Measurements from ENCODE around the gene HSPA5.
"Not testable (repeated sequence)": the region's sequence is repeated elsewhere in the genome, so short reads cannot be mapped to it uniquely, and the experiment has no call there.

The HSPA5 gene

DNA sequence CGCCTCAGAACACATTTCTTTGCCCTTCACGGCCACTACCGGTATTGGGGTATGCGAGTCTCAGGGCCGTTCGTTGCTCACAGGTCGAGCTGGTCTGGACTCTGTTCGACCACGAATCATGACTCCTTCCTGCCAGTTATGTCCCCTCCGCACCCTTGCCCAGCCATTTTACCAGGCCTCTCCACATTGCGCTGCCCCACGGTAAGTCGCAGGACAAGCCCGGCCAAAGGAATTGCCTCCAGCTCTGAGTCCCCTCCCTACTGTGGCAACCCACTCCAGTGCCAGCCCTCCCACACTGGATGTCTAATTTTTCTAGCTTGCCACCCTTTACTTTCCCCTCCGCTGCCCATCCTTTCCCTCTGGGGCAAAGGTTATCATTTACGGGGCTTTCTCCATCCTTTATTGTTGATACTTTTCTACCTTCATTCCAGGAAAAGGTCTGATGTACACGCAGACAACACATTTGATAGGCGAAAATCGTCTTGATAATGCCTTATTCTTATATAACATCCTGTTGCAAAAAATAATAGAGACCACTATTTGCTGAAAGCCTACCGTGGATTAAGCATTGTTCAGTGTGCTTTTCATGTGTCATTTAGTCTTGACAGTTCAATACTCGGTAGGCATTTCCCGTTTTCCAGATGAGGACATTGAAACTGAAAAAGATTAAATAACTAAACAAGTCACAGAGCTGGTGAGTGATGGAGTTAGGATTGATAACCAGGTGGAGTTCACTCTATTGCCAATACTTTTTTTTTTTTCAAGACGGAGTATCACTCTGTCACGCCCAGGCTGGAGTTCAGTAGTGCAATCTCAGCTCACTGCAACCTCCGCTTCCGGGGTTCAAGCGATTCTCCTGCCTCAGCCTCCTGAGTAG, 958 bp upstream of the HSPA5 start:
- peak; percentile 38 for DNase-seq

DNA sequence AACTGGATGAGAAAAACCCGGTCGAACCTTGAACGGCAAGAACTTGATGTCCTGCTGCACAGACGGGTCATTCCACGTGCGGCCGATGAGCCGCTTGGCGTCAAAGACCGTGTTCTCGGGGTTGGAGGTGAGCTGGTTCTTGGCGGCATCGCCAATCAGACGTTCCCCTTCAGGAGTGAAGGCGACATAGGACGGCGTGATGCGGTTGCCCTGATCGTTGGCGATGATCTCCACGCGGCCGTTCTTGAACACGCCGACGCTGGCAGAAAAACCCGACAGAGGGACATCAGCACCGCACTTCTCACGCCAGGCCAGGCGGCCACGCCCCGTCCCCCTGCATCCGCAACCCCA, 519 bp downstream of the HSPA5 start:
- peak; percentile 12 for DNase-seq

DNA sequence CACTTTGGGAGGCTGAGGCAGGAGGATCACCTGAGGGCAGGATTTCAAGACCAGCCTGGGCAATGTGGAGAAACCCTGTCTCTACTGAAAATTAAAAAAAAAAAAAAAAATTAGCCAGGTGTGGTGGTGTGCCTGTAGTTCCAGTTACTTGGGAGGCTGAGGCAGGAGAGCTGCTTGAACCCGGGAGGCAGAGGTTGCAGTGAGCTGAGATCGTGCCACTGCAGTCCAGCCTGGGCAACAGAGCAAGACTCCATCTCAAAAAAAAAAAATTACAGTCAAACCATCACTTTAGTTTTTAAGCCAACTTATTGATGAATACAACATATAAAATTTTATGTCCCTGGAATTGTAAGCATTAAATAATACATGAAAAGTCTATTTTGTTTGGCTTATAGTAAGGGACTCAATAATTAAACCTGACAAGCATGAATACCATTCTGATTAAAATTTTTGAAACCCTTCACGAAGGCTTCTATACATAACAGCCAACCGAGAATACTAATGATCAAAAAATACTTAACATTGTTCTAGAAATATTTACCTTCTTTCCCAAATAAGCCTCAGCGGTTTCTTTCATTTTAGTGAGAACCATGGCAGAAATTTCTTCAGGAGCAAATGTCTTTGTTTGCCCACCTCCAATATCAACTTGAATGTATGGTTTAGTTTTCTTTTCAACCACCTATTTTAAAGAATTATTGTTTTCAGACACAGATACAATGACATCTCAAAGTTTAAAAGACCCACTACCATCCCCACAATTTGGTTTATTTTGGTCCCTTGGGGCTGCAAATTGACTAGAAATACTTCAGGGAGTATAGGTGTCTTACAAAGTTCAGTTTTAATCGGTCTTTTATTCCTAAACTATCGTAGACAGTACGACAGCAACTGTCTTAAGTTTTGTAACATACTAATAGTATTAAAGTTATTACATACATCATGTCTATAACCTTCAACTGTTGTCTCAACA, 1.2 kb downstream of the HSPA5 start:
- DNase-seq = no peak

DNA sequence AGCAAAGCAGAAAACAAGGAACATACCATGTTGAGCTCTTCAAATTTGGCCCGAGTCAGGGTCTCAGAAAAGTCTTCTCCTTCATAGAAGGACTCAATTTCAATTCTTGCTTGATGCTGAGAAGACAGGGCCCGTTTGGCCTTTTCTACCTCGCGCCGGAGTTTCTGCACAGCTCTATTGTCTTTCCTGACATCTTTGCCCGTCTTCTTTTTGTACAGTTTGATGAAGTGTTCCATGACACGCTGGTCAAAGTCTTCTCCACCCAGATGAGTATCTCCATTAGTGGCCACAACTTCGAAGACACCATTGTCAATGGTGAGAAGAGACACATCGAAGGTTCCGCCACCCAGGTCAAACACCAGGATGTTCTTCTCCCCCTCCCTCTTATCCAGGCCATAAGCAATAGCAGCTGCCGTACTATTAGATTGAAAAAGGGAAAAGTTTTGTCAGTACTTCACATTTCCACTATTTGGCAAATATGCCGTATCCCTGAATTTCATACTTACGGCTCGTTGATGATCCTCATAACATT, 2.2 kb downstream of the HSPA5 start:
- DNase-seq = no peak

DNA sequence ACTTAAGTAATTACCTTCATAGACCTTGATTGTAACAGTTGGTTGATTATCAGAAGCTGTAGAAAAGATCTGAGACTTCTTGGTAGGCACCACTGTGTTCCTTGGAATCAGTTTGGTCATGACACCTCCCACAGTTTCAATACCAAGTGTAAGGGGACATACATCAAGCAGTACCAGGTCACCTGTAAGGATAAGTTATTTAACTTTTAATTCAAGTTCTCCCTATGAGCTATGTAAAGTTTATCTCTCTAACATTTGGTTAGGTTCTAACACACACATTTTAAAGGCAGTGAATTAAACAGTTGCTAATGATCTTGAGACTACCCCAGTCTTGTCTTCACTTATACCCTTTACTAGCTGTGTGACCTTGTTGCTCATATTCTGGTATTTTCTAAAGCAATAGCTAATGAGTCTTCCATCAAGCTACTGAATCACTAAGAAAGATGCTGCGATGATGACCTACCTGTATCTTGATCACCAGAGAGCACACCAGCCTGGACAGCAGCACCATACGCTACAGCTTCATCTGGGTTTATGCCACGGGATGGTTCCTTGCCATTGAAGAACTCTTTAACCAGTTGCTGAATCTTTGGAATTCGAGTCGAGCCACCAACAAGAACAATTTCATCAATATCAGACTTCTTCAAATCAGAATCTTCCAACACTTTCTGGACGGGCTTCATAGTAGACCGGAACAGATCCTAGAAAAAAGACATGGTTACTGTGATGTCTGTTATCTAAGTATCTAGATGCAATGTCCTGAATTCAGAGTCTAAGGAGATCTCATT, 2.8 kb downstream of the HSPA5 start:
- no peak for DNase-seq

DNA sequence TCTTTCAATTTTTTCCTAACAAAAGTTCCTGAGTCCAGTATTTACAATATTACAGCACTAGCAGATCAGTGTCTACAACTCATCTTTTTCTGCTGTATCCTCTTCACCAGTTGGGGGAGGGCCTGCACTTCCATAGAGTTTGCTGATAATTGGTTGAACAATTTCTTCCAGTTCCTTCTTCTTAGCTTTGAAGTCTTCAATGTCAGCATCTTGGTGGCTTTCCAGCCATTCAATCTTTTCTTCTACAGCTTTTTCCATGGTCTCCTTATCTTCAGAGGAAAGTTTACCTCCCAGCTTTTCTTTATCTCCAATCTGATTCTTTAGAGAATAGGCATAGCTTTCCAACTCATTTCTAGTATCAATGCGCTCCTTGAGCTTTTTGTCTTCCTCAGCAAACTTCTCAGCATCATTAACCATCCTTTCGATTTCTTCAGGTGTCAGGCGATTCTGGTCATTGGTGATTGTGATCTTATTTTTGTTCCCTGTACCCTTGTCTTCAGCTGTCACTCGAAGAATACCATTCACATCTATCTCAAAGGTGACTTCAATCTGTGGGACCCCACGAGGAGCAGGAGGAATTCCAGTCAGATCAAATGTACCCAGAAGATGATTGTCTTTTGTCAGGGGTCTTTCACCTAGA, 4.5 kb downstream of the HSPA5 start:
- not testable (repeated sequence) for DNase-seq

DNA sequence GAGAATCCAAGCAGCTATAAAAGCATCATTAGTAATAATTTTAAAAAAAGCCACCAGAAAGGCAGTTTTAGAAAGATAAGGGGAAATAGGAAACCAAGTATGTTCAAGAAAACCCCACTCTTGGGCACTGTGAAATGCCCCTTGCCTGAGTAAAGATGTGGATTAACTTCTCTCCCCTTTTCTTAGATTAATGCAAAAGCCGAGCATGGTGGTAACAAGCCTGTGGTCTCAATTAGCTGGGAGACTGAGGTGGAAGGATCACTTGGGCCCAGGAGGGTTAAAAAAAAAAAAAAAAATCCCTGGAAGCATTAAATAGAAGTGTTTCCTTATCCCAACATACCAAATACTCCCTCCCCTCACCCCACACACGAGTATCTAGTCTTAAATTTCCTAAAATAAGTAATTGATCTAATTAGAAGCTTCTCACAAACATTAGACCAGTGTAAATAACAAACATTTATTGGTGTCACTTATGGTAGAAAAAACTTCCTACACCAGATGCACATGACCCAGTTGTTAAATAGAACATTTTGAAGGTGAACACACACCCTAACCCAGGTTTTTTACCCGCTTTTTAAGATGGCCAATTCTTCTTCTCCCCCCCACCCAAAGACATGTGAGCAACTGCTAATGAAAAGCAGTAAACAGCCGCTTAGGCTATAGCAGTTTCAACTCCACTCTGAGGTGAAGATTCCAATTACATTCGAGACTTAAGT, 5.2 kb downstream of the HSPA5 start:
- DNase-seq = no peak

DNA sequence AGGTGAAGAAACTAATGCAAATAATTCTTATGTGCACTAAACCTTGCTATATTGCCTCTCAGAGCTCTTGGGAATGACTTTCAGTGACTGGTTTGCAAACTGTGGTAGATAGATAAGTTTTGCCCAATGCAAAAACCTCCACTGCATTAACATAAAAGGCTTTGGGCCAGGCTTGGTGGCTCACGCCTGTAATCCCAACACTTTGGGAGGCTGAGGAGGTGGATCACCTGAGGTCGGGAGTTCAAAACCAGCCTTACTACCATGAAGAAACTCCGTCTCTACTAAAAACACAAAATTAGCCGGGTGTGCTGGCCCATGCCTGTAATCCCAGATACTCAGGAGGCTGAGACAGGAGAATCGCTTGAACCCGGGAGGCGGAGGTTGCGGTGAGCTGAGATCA, 7.0 kb downstream of the HSPA5 start:
- DNase-seq = not testable (repeated sequence)

DNA sequence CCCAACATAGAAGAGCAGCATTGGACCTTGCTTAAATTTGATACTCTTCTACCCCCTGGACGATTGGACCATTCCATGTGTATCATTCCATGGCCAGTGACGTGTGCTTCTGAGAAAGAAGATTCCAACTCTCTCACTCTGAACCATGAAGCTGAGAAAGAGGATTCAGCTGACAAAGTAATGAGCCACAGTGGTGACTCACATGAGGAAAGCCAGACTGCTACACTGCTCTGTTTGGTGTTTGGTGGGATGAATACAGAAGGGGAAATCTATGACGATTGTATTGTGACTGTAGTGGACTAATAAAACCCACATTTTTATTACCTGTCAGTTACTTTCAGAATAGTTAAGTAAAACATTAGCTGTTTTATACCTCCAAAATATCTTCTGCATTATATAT, 7.5 kb downstream of the HSPA5 start:
- no peak for DNase-seq

DNA sequence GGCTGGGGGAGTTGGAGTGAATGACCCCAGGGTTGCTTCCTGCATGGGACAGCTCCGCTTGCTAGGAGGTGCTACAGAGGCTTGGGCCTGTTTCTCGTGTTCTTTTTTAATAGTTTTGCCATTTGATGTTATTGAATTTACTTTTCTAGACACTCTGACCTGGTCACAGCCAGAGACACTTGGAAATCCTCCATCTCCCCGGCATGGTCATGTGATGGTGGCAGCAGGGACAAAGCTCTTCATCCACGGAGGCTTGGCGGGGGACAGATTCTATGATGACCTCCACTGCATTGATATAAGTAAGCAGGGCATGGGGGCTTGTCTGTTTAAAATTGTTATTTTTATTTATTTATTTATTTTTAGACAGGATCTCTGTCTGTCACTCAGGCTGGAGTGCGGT, 13.4 kb downstream of the HSPA5 start:
- DNase-seq = no peak

DNA sequence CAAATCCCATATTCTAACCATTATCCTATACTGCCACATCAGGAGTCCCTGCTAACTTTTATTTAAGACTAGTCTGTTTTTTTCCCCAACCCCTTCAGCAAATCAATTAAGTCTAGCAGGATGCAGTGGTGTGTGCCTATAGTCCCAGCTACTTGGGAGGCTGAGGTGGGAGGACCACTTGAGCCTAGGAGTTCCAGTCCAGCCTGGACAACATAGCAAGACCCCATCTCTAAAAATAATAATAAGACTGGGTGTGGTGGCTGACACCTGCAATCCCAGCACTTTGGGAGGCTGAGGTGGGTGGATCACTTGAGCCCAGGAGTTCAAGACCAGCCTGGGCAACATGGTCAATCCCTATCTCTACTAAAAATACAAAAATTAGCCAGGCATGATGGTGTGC, 16.3 kb downstream of the HSPA5 start:
- DNase-seq = not testable (repeated sequence)

DNA sequence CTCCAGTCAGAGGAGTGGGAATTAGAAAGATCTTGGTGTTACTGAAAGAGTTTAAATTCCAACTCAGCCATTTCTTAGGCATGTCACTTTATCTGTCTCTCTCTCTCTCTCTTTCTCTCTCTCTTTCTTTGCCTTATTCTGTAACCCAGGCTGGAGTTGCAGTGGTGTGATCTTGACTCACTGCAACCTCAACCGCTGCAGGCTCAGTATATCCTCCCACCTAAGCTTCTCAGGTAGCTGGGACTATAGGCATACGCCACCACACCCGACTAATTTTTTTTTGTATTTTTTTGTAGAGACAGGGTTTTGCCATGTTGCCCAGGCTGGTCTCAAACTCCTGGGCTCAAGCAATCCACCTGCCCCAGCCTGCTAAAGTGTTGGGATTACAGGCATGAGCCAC, 22.5 kb downstream of the HSPA5 start:
- DNase-seq = no peak

DNA sequence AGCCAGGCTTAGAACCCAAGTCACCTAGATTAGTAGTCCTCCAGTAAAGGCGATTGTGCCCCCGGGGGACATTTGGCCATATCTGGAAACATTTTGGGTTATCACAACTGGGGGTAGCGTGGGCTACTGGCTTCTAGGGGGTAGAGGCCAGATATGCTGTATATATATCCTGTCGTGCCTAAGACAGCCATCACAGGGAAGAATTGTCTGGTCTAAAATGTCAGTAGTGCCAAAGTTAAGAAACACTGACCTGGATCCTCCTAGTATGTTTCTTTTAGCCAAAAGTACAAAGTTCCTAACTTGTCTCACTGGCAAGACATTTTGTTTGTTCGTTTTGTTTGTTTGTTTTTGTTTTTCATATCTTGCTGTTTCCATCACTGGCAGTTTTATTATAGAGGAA, 27.0 kb downstream of the HSPA5 start:
- DNase-seq = no peak

DNA sequence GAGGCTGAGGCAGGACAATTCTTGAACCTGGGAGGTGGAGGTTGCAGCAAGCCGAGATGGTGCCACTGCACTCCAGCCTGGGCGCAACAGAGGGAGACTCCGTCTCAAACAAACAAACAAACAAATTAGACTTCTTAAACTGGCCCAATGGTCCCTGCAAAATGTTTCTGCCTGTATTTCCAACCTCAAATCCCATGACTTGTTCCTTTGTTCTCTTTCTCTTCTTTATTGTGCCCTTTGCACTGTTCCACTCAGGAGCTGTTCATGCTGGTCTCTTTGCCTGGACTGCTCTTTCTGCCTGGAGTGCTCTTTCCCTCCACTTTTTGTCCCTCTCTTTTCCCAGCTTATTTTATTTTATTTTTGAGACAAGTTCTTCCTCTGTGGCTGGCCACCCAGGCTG, 36.7 kb downstream of the HSPA5 start:
- DNase-seq = no peak

DNA sequence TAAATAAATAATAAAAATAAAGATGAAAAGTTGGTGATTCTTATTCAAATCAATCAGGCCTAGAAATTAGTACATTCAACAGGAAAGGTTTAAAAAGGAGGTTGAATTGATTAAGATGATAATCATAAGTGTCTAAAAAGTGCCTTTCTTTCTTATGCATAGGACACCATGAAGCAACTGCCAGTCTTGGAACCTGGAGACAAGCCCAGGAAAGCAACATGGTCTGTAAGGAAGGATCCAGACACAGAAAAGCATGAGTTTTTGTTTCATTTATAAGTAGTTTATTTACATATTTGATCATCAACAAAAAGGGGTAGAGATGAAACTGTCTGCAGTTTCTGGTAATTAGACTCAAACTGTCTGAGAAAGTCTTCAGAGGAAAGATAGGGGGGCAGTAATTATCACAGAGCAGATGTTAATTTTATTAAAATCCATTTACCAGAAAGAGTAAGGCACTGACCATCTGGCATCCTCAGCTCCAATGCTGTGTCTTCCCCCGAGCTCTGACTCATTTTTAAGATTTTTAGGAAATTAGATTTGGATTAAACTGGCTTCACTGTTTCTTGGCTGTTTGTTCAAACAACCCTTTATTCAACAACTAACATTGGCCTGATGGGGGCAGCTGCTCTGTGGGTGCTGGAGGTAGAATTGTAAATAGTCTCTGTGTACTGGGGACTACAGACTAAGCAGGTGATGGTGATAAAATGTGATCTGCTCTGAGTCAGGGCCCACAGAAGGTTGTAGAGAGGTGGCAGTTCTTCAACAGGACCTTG, 38.1 kb downstream of the HSPA5 start:
- DNase-seq = no peak

DNA sequence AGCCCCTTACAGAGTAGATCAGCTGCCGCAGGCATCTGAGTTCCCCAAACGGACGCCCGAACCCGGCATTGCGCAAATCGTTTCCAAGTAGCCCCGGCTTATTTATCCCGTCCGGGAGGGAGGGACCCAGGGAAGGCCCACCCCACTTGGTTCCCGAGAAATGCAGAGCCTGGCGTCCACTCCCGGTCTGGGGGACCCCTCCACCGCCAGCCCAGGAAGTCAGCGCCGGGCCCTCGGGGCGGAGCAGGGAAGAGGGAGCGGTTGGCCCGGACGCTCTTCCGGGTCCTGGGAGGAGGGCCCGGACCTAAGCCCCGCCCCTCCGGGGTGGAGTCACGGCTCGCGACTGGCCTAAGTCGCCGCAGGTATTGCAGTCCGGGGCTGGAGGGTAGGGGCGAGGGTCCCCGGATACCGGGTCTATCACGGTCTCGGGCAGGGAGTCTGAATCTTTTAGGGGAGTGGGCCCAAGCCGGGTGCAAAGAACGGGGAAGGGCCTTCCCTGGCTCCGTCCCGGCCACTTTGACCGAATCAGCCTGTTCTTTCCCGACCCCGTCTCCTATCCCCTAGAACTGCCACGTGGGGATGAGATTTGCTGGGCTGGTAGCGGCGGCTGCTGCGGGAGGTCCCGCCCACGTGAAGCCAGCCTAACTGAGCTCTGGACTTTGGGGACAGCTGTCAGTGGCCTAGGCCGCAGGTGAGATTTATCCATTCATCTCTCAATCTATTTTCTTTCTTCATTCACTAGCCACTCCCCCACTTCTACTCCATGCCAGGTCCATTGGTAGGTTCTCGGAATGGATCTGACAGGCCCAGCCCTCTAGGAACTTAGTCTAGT, 40.7 kb downstream of the HSPA5 start, which contains the start of gene RABEPK:
Gene RABEPK (plus strand): TSS at position 327 of the 832 bp plus-strand sequence. CDS start 2,472 bp downstream, outside the sequence.
- DNase-seq = peak; percentile 84

DNA sequence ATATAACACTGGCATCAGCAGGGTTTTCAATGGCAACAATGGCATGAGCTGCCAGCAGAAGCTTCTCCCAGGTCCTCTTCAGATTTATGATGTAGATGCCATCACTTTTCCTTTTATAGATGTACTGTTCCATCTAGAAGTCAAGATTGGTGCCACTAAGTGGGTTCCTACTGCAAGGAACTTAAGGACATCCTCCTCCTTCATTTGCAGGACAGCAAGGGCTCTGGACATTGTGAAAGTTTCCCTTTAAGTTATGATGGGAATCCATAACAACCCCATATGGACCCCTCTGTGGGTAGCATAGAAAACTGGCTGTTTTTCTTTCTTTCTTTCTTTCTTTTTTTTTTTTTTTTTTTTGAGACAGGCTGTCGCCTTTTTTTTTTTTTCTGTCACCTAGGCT, 45.6 kb downstream of the HSPA5 start:
- not testable (repeated sequence) for DNase-seq

DNA sequence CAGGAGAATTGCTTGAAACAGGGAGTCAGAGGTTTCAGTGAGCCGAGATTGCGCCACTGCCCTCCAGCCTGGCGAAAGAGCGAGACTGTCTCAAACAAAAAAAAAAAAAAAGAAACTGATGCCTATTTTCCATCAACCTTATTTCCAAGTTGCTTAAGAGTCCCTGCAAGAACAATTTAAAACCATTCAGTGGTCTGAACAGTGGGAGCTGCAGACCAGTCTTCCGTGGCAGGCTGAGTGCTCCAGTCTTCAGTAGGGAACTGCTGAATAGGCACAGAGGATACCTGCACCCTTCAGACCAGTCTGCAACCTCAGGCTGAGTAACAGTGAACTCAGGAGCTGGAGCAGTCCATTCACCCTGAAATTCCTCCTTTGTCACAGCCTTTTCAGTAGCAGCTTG, 46.7 kb downstream of the HSPA5 start:
- DNase-seq = not testable (repeated sequence)

DNA sequence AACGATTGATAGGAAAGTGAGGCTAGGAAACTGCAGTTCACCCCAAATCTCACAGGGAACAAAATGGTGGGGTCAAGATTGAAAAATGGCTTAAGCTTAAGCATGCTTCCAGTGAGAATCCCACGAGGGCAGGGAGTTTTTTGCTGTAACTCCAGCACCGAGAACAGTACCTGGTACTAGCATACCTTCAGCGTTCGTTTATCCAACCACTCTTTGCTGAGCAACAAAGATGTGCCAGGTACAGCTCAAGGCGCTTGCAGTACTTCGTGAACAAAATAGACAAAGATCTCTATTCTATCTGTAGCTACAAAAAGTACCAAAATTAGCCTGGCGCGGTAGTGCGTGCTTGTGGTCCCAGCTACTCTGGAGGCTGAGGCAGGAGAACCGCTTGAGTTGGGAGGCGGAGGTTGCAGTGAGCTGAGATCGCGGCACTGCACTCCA, 50.8 kb downstream of the HSPA5 start:
- no peak for DNase-seq

Data from DMS79 treated with DMSO at 0.1 percent for 48 hours (cell line).